Ectodermal cell (in vitro differentiated cells): ENCODE data around the gene CDC42EP2.

ENCODE experiments used
- H3K27ac ChIP-seq: 2 replicates; pipeline ENCODE4 v1.7.0; 2013; ENCODE audit warnings: mild to moderate bottlenecking, low read depth, low read length; ENCODE audit not compliant: insufficient read depth, poor library complexity, severe bottlenecking
- H3K27me3 ChIP-seq: 2 replicates; pipeline ENCODE4 v1.7.0; 2013; ENCODE audit warnings: mild to moderate bottlenecking, low read length; ENCODE audit not compliant: insufficient read depth, control insufficient read depth, poor library complexity, severe bottlenecking
- H3K36me3 ChIP-seq: one replicate; pipeline ENCODE4 v1.7.0; 2013; ENCODE audit warnings: low read length; ENCODE audit not compliant: control insufficient read depth, insufficient read depth
- H3K4me1 ChIP-seq: one replicate; pipeline ENCODE4 v1.7.0; 2013; ENCODE audit warnings: low read length; ENCODE audit not compliant: control insufficient read depth, insufficient read depth
- H3K4me3 ChIP-seq: 2 replicates; pipeline ENCODE4 v1.7.0; 2013; ENCODE audit warnings: low read depth, low read length, control low read depth; ENCODE audit not compliant: insufficient read depth
- H3K9me3 ChIP-seq: 2 replicates; pipeline ENCODE4 v1.7.0; 2013; ENCODE audit warnings: mild to moderate bottlenecking, low read length, moderate library complexity; ENCODE audit not compliant: control insufficient read depth
- WGBS, 2 experiments: methylation state at CpG; one replicate each; pipeline ENCODE4 v1.1.7; 2013; ENCODE audit warnings: missing lambda C conversion rate in 2 of 2; 5-methylcytosine and 5-hydroxymethylcytosine counted together

The CDC42EP2 gene

DNA sequence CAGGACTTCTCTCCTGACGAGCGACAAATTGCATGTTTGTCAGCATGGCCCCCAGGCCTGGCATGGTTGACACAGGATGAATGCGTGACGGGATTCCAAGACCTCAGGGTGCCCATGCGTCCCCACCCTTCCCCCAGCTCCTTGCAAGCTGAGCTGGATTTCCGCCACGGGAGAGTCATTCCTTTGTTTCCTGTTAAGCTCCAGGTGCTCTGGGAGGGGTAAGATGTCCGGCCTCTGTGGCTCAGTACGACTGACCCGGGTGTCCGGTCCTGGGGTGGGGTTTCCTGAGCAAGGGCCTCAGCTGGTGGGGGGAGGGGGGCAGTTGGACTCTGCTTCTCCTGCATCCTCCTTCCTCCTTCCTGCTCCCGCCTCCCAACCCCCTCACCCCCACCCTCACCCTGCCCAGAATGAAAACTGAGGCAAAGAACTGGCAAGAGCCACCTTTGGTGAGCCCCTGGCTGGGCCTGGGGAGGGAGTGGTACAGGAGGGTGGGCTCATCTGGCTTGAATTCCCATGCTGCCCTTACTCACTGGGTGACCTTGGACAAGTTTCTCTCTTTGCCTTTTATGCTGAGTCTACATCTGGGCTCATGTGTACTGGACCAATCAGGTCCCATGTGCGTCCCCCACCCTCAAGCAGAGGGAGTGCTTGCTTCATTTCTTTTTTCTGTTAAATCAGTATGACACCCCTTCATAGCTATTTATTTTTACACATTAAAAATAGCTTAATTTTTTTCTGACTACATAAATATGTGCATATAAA lies 2.5 kb downstream of the CDC42EP2 start:
- H3K4me3 ChIP-seq, result no peak overlapping the region
- H3K9me3 ChIP-seq, result no peaks in the 10 kb centered on the region
- peaks cover 16% of the 10 kb centered on the region for H3K4me1 ChIP-seq
- H3K27ac ChIP-seq, result no peak overlapping the region
- WGBS, 2 experiments, result 15 to 16% methylated on average over 10 of the region's 13 CpGs
- H3K27me3 ChIP-seq, result peaks cover 20% of the 10 kb centered on the region
- no peaks in the 10 kb centered on the region for H3K36me3 ChIP-seq

DNA sequence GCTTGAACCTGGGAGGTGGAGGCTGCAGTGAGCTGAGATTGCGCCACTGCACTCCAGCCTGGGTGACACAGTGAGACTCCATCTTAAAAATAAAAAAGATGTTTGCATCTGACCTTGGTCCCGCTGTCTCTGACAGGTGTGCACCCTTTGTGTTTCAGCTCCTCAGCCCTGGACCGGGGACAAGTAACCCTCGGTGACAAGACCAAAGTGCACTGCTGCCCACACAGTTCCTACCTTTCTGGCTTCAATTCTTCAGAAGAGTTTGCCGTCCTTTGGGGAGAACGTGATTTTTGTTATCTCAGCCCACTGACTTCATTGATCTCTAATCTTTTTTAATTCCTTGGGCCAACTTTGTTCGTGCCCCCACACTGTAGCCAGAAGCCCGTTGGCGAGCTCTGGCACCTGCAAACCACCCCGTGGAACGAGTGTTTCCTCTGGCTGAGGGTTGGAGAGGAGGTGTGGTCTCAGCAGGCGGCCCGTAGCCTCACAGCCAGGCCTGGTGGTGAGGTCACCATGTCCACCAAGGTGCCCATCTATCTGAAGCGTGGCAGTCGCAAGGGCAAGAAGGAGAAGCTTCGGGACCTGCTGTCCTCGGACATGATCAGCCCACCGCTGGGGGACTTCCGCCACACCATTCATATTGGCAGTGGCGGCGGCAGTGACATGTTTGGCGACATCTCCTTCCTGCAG lies 5.9 kb downstream of the CDC42EP2 start:
- Histone ChIP-seq H3K27me3 (peaks cover 4% of the 10 kb centered on the region), H3K36me3 (no peaks in the 10 kb centered on the region), H3K4me3 (no peak overlapping the region), H3K9me3 (no peaks in the 10 kb centered on the region), H3K27ac (no peak overlapping the region), H3K4me1 (peaks cover 12% of the 10 kb centered on the region)
- WGBS, 2 experiments, result 93 to 95% methylated on average over 22 of the region's 22 CpGs

- Histone ChIP-seq H3K4me3 (no peak overlapping the region), H3K4me1 (peaks cover 12% of the 10 kb centered on the region), H3K9me3 (no peaks in the 10 kb centered on the region), H3K27ac (no peak overlapping the region), H3K27me3 (peaks cover 3% of the 10 kb centered on the region), H3K36me3 (no peaks in the 10 kb centered on the region)
- 94 to 95% methylated on average over 15 of the region's 15 CpGs for WGBS, 2 experiments
Observed at GRCh38 chr11:65321076-65321475, 6.4 kb downstream of the CDC42EP2 start.

DNA sequence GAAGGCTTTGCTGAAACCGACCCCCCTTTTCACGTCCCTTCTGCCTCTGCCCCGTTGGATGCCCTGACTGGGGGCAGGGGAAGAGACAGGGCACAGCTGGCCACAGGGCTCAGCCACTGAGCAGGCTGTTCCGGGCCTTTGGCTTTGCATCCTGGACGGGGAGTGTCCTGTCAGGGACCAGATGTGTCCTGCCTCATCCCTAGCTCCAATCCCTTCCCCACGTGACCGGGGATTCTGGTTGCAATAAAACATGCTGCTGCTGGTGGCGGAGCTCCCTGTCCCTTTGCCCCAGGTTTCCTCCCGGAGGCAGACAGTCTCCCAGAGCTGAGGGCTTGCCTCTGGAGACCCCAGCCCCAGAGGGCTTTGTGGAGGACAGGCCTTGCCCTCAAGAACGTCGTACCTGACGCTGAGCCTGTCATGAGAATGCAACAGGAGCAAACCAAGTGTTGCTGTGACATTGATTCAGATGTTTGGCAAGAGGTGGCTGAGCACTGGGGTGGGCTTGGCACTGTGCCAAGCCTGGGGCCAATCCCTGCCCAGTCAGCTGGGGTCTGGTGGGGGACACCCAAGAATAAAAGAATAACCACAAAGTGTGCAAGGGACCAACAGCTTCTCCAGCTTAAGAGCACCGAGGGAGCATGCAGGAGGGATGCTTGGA lies 7.3 kb downstream of the CDC42EP2 start:
- Histone ChIP-seq H3K36me3 (no peaks in the 10 kb centered on the region), H3K27ac (no peak overlapping the region), H3K4me1 (peaks cover 3% of the 10 kb centered on the region), H3K9me3 (no peaks in the 10 kb centered on the region), H3K4me3 (no peak overlapping the region), H3K27me3 (no peaks in the 10 kb centered on the region)
- 94% methylated on average over 13 of the region's 13 CpGs for WGBS, 2 experiments

- no peaks in the 10 kb centered on the region for H3K4me1 ChIP-seq
- H3K36me3 ChIP-seq, result no peaks in the 10 kb centered on the region
- H3K27ac ChIP-seq, result no peak overlapping the region
- H3K27me3 ChIP-seq, result no peaks in the 10 kb centered on the region
- no peak overlapping the region for H3K4me3 ChIP-seq
- H3K9me3 ChIP-seq, result no peaks in the 10 kb centered on the region
- WGBS, 2 experiments, result 86 to 89% methylated on average over 11 to 12 of the region's 12 CpGs
Observed at GRCh38 chr11:65323813-65324212, 9.1 kb downstream of the CDC42EP2 start.

DNA sequence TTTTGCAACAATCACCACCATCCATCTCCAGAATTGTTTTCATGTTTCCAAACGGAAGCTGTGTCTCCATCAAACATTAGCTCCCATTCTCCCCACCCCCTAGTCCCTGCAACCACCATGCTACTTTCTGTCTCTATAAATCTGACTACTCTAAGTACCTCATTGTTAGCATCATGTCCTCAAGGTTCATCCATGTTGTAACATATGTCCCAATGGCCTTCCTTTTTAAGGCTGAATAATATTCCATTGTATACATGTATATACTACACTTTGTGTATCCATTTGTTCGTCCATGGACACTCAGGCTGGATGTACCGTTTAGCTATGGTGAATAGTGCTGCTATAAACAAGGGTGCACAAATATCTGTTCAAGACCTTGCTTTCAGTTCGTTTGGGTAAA lies 10.8 kb downstream of the CDC42EP2 start:
- 95 to 96% methylated on average over 4 of the region's 4 CpGs for WGBS, 2 experiments
- H3K4me1 ChIP-seq, result no peaks in the 10 kb centered on the region
- no peak overlapping the region for H3K4me3 ChIP-seq
- H3K27me3 ChIP-seq, result no peaks in the 10 kb centered on the region
- no peak overlapping the region for H3K27ac ChIP-seq
- no peaks in the 10 kb centered on the region for H3K9me3 ChIP-seq
- no peaks in the 10 kb centered on the region for H3K36me3 ChIP-seq

GRCh38 chr11:65327021-65327420 lies 12.4 kb downstream of the CDC42EP2 start:
- no peaks in the 10 kb centered on the region for H3K27me3 ChIP-seq
- no peaks in the 10 kb centered on the region for H3K9me3 ChIP-seq
- H3K36me3 ChIP-seq, result no peaks in the 10 kb centered on the region
- no peak overlapping the region for H3K27ac ChIP-seq
- H3K4me3 ChIP-seq, result no peak overlapping the region
- no peaks in the 10 kb centered on the region for H3K4me1 ChIP-seq
- WGBS, 2 experiments, result 91 to 93% methylated on average over 7 to 8 of the region's 8 CpGs

GRCh38 chr11:65329478-65329877 lies 14.8 kb downstream of the CDC42EP2 start:
- Histone ChIP-seq H3K4me3 (no peak overlapping the region), H3K27me3 (no peaks in the 10 kb centered on the region), H3K36me3 (no peaks in the 10 kb centered on the region), H3K4me1 (no peaks in the 10 kb centered on the region), H3K27ac (no peak overlapping the region), H3K9me3 (no peaks in the 10 kb centered on the region)
- 90 to 91% methylated on average over 2 of the region's 2 CpGs for WGBS, 2 experiments

- H3K27ac ChIP-seq, result no peak overlapping the region
- H3K36me3 ChIP-seq, result no peaks in the 10 kb centered on the region
- WGBS, 2 experiments, result 23 to 32% methylated on average over 12 to 13 of the region's 13 CpGs
- no peaks in the 10 kb centered on the region for H3K27me3 ChIP-seq
- H3K4me1 ChIP-seq, result peaks cover under 1% of the 10 kb centered on the region
- H3K9me3 ChIP-seq, result no peaks in the 10 kb centered on the region
- H3K4me3 ChIP-seq, result no peak overlapping the region
Observed at GRCh38 chr11:65329944-65330403, 15.3 kb downstream of the CDC42EP2 start.

DNA sequence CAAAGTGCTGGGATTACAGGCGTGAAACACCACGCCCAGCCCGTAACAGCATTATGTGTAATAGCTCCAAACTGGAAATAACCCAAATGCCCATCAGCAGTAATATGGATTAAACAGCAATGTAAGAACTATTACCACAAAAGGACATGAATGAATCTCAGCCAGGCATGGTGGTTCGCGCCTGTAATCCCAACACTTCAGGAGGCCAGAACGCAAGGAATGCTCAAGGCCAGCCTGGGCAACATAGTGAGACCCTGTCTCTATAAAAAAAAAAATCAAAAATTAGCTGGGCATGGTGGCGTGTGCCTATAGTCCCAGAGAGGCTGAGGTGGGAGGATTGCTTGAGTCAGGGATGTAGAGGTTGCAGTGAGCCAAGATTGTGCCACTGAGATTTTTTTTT lies 15.9 kb downstream of the CDC42EP2 start:
- H3K27ac ChIP-seq, result no peak overlapping the region
- 91 to 95% methylated on average over 7 of the region's 7 CpGs for WGBS, 2 experiments
- no peaks in the 10 kb centered on the region for H3K9me3 ChIP-seq
- no peaks in the 10 kb centered on the region for H3K27me3 ChIP-seq
- no peaks in the 10 kb centered on the region for H3K36me3 ChIP-seq
- H3K4me3 ChIP-seq, result no peak overlapping the region
- H3K4me1 ChIP-seq, result peaks cover 6% of the 10 kb centered on the region
